Caco-2 (cell line): ENCODE results near the gene MTHFD1L. TPM values are rescaled to one million over a fixed set of nuclear protein-coding genes. Genes with fewer than 3 reads are reported as not detected.

Source experiments
- BruUV-seq: library from RNA; stranded (reverse); fragments of 400-500 nt; replicated peaks from 2 replicates; lab custom pipeline; 2021; lab: Mats Ljungman, UMichigan
- CTCF ChIA-PET: fragments of 300-600 bp; sonication (Branson Sonifier 250); formaldehyde crosslinking; loops from one replicate; lab custom pipeline; 2022; ENCODE audit warnings: antibody characterized with exemption; lab: Charles Lee
- POLR2A ChIA-PET: fragments of 300-600 bp; sonication (Branson Sonifier 250); formaldehyde crosslinking; loops from one replicate; lab custom pipeline; 2022; ENCODE audit warnings: antibody characterized with exemption; lab: Charles Lee
- DNase-seq, 2 experiments: peaks; one replicate each; pipeline versions ENCODE4 v3.0.0 to v3.0.0-alpha.2; 2020 to 2022
- H3K27me3 ChIP-seq: replicated peaks from 2 replicates; pipeline ENCODE4 v1.6.0; 2011; ENCODE audit warnings: low read length; ENCODE audit not compliant: control insufficient read depth, insufficient read depth
- H3K36me3 ChIP-seq: 2 replicates; pipeline ENCODE4 v1.5.1; 2011; ENCODE audit warnings: low read length; ENCODE audit not compliant: control insufficient read depth, insufficient read depth
- H3K4me1 ChIP-seq: fragments of 250-450 bp; sonication (Bioruptor Pico); 2 replicates; pipeline ENCODE4 v1.5.1; 2020; ENCODE audit warnings: mild to moderate bottlenecking
- H3K4me3 ChIP-seq: 2 replicates; pipeline ENCODE4 v1.5.1; 2011; ENCODE audit warnings: low read depth, mild to moderate bottlenecking, control low read depth, low read length
- H3K9me3 ChIP-seq: fragments of 250-450 bp; sonication (Bioruptor Pico); 2 replicates; pipeline ENCODE4 v1.5.1; 2020; ENCODE audit warnings: mild to moderate bottlenecking, moderate library complexity
- H3K27ac Mint-ChIP-seq: one replicate; pipeline ENCODE4 v1.8.0; 2022; ENCODE audit warnings: mixed read lengths; ENCODE audit not compliant: unreplicated experiment
- H3K27me3 Mint-ChIP-seq: one replicate; pipeline ENCODE4 v1.8.0; 2022; ENCODE audit warnings: mixed read lengths; ENCODE audit not compliant: insufficient read depth, unreplicated experiment
- H3K36me3 Mint-ChIP-seq: one replicate; pipeline ENCODE4 v1.8.0; 2022; ENCODE audit warnings: mild to moderate bottlenecking, mixed read lengths; ENCODE audit not compliant: insufficient read depth, unreplicated experiment
- H3K4me1 Mint-ChIP-seq: one replicate; pipeline ENCODE4 v1.8.0; 2022; ENCODE audit warnings: low read depth, mixed read lengths; ENCODE audit not compliant: unreplicated experiment
- H3K4me3 Mint-ChIP-seq: one replicate; pipeline ENCODE4 v1.8.0; 2022; ENCODE audit warnings: mild to moderate bottlenecking, moderate library complexity, mixed read lengths; ENCODE audit not compliant: unreplicated experiment
- H3K9me3 Mint-ChIP-seq: one replicate; pipeline ENCODE4 v1.8.0; 2022; ENCODE audit warnings: mixed read lengths; ENCODE audit not compliant: unreplicated experiment
- CTCF ChIP-seq, 2 experiments: fragments of 200-600 bp in 1 of 2; IDR thresholded peaks; 1 replicate in 1 of 2; 2 replicates in 1 of 2; pipeline versions ENCODE4 v1.5.1 to v1.8.0; 2011 to 2022; ENCODE audit warnings: antibody characterized with exemption in 1 of 2, control low read depth in 1 of 2, inconsistent platforms in 1 of 2, low read depth in 1 of 2, low read length in 1 of 2, mild to moderate bottlenecking in 1 of 2, moderate library complexity in 1 of 2; ENCODE audit not compliant: insufficient read depth in 1 of 2, severe bottlenecking in 1 of 2, unreplicated experiment in 1 of 2
- intact Hi-C: fragments of 100-400 bp; cut with micrococcal nuclease; formaldehyde crosslinking; loops from one replicate; pipeline ENCODE4 v1.10.0; 2022; ENCODE audit not compliant: unreplicated experiment
- total RNA-seq: library from RNA; stranded (reverse); gene quantifications from 2 replicates; pipeline ENCODE4 v1.2.3, GENCODE V29; 2022

The MTHFD1L gene
- total RNA-seq, 1 experiment from 2014 or later, result 102 TPM

DNA sequence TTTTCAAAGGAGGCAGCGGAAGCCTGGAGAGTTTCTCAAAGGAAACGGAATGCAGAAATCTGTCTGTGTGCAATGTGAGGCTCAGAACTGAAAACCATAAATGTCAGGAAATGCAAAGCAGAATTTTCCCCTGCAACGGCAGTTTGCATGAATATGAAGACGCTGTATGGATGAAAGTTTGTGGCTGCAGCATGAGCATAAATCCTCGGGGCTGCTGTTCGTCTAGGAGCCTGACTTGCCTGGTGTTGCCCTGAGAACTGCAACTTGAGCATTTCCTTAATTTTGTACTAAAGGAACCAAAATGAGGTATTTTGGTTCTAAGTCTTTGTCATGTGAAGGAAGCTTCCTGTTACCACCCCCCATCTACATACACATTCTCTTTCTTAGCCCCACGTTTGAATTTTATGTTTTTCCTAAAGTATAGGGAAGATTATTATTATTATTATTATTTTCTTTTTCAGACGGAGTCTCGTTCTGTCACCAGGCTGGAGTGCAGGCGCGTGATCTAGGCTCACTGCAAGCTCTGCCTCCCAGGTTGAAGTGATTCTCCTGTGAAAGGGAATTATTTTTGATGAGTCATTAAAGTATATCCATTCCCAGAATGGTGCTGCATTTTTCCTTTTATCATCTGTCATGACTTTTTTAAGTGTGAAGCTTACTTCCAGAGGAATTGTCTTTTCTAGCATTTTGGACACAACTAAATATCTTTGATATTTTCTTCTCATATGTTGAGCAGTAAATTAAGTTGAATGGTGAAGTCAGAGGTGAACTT is 33.1 kb downstream of the MTHFD1L start:
- TF ChIP-seq CTCF (IDR thresholded peaks at IDR 0.05; ENCODE audit: insufficient read depth in 1 of 2, low read depth in 1 of 2, low read length in 1 of 2, severe bottlenecking in 1 of 2, unreplicated experiment in 1 of 2), result no peak
- H3K36me3 ChIP-seq, result no peaks in the 10 kb centered on the region
- ChIA-PET POLR2A (no interaction called here), CTCF (interaction anchor here (0.6 kb wide), 1 partner anchor 115 kb away, joined by 3 read pairs; no protein-coding TSS in a partner anchor)
- H3K4me1 ChIP-seq, result no peaks in the 10 kb centered on the region
- Mint-ChIP-seq H3K9me3 (no peaks in the 10 kb centered on the region), H3K27me3 (no peaks in the 10 kb centered on the region), H3K36me3 (peaks cover 60% of the 10 kb centered on the region), H3K27ac (no peak overlapping the region), H3K4me1 (peaks cover 11% of the 10 kb centered on the region), H3K4me3 (no peak overlapping the region)
- no peaks in the 10 kb centered on the region for H3K27me3 ChIP-seq
- no peaks in the 10 kb centered on the region for H3K9me3 ChIP-seq
- H3K4me3 ChIP-seq, result no peak overlapping the region
- BruUV-seq, result no TSS peak
- intact Hi-C loops, result no loop called here
- no peak for DNase-seq

- no peak for DNase-seq
- ChIA-PET CTCF (interaction anchor here (0.6 kb wide), 1 partner anchor 114 kb away, joined by 3 read pairs; no protein-coding TSS in a partner anchor), POLR2A (no interaction called here)
- Mint-ChIP-seq H3K27ac (no peak overlapping the region), H3K36me3 (peaks cover 54% of the 10 kb centered on the region), H3K9me3 (no peaks in the 10 kb centered on the region), H3K4me3 (no peak overlapping the region), H3K27me3 (no peaks in the 10 kb centered on the region), H3K4me1 (peaks cover 11% of the 10 kb centered on the region)
- no peak for TF ChIP-seq CTCF (IDR thresholded peaks at IDR 0.05; ENCODE audit: insufficient read depth in 1 of 2, low read depth in 1 of 2, low read length in 1 of 2, severe bottlenecking in 1 of 2, unreplicated experiment in 1 of 2)
- H3K27me3 ChIP-seq, result no peaks in the 10 kb centered on the region
- H3K36me3 ChIP-seq, result no peaks in the 10 kb centered on the region
- intact Hi-C loops, result no loop called here
- no peaks in the 10 kb centered on the region for H3K9me3 ChIP-seq
- no TSS peak for BruUV-seq
- H3K4me3 ChIP-seq, result no peak overlapping the region
- no peaks in the 10 kb centered on the region for H3K4me1 ChIP-seq
These were observed 33.7 kb downstream of the MTHFD1L start for GRCh38 chr6:150899231-150899630.

DNA sequence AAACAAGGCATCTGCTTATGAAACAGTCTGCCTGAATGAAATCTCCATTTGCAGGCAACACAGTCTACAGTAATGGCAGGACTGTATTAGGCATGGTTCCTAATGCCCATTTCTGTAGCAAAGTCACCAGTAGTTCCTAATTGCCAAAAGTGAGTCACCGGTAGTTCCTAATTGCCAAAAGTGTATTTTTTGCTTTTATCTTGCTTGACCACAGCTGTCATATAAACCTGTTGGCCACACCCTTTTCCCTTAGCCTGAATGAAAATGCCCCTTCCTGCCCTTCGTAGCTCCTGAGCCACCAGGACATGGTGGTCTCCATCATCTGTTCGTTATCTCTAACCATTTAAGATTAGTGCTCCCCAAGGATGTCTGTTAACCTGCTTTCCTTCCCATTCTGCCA is 34.5 kb downstream of the MTHFD1L start:
- DNase-seq, result no peak
- BruUV-seq, result no TSS peak
- H3K4me1 Mint-ChIP-seq, result peaks cover 11% of the 10 kb centered on the region
- no peak overlapping the region for H3K27ac Mint-ChIP-seq
- TF ChIP-seq CTCF (IDR thresholded peaks at IDR 0.05; ENCODE audit: insufficient read depth in 1 of 2, low read depth in 1 of 2, low read length in 1 of 2, severe bottlenecking in 1 of 2, unreplicated experiment in 1 of 2), result no peak
- H3K27me3 Mint-ChIP-seq, result no peaks in the 10 kb centered on the region
- H3K9me3 Mint-ChIP-seq, result no peaks in the 10 kb centered on the region
- Histone ChIP-seq H3K9me3 (no peaks in the 10 kb centered on the region), H3K4me3 (no peak overlapping the region), H3K4me1 (no peaks in the 10 kb centered on the region), H3K36me3 (no peaks in the 10 kb centered on the region), H3K27me3 (no peaks in the 10 kb centered on the region)
- POLR2A ChIA-PET, result no interaction called here
- H3K36me3 Mint-ChIP-seq, result peaks cover 49% of the 10 kb centered on the region
- intact Hi-C loops, result no loop called here
- CTCF ChIA-PET, result no interaction called here
- no peak overlapping the region for H3K4me3 Mint-ChIP-seq
